ENCODE results near the gene SLC16A8.
"Not testable (repeated sequence)": the region's sequence is repeated elsewhere in the genome, so short reads cannot be mapped to it uniquely, and the experiment has no call there.

Gene SLC16A8

DNA sequence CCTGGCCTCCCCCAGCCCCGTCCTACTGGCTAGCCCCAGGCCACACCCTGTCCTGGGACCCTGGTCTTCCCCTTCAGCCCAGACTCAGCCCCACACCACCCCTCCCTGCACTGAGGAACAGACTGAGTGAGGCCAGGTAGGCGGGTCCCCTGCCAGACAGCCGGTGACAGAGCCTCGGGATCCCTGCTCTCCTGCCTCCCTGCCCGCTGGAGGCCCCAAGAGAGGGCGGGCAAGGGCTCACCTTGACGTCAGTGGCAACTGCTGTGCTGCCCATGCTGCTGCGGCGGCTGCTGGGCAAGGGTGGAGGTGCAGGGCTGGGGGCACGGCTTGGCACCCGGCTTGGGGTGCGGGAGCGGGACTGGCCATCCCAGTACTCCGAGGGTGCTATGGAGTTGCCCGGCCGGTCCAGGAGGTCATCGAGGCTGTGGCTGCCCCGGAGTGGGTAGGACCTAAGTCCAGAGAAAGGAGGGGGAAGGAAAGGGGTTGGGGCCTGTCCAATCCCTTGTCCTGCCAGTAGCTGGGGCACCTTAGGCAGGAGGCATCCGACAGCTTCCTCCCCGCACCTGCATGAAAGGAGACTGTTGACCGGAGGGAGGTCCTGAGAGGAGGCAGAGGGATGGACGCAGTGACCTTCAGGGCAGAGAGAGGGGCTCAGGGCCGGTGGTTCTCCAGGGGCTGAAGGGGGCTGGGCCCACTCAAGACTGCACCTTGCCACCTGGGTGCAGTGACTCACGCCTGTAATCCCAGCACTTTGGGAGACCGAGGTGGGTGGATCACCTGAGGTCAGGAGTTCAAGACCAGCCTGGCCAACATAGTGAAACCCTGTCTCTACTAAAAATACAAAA, 2.2 kb upstream of the SLC16A8 start:
- no peak for DNase-seq (ENCODE audit: low spot score)

DNA sequence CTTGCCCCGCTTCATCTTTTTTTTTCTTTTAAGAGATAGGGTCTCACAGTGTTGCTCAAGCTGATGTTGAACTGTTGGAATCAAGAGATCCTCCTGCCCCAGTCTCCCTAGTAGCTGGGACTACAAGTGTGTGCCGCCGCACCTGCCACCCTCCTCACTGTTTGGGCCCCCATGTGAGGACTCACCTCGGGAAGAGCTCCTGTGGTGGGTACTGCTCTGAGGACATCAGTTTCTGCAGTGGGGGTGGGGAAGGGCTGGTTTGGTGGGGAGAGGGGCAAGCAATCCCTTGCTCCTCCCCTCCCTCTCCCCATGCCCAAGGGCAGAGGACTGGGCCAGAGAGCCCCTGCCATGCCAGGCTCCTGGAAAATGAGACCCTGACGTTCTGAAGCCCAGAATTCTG, 1.5 kb upstream of the SLC16A8 start:
- DNase-seq (ENCODE audit: low spot score) = no peak

DNA sequence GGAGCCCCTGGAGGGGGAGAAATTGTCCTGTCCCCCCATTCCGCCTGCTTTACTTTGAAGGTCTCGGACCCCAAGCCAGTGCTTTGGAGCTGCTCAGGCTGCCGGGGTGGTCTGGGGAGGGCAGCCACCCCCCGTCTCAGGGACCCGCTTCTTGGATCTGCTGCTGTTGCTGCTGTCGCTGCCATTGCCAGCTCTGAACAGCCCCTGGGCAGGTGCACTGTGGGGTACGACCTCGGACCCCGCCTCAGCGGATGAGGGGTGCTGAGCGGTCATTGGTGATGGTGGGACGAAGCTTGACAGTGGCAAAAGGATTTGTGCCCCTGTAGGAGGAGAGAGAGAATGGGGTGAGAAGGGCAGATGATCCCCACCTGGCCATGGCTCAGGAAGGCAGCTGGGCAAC, 1.1 kb upstream of the SLC16A8 start:
- no peak for DNase-seq (ENCODE audit: low spot score)

DNA sequence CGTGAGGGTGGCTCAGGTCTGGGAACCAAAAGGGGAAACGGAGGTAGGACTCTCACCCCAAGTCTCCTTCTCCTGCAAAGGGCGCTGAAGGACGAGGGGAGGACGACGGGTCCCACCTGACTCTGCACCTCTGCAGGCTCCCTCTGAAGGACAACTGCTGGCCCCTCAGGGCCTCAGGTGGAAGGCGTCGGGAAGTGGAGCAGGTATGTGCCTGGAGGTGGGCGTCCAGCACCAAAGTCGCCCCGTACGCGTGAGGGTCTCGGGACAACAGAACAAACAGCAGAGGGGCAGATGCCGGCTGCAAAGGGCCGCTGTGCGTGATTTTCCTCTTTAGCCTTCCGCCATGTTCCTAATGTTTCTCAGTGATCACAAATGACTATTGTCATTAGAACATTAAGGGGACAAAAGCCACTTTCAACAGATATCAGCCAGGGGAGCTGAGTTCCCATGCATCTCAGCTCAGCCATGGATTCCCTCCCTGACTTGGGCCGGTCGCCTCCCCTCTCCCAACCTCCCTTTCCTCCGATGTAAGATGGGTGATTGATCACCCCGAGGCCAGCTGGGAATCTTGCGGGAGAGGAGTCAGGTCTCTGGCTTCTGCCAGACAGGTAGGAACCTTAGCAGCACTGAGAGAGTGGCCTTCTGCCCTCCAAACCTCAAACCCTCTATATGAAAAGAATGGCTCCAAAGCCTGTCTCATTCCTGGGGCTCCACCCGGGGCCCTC, 836 bp downstream of the SLC16A8 start:
- no peak for DNase-seq (ENCODE audit: low spot score)

DNA sequence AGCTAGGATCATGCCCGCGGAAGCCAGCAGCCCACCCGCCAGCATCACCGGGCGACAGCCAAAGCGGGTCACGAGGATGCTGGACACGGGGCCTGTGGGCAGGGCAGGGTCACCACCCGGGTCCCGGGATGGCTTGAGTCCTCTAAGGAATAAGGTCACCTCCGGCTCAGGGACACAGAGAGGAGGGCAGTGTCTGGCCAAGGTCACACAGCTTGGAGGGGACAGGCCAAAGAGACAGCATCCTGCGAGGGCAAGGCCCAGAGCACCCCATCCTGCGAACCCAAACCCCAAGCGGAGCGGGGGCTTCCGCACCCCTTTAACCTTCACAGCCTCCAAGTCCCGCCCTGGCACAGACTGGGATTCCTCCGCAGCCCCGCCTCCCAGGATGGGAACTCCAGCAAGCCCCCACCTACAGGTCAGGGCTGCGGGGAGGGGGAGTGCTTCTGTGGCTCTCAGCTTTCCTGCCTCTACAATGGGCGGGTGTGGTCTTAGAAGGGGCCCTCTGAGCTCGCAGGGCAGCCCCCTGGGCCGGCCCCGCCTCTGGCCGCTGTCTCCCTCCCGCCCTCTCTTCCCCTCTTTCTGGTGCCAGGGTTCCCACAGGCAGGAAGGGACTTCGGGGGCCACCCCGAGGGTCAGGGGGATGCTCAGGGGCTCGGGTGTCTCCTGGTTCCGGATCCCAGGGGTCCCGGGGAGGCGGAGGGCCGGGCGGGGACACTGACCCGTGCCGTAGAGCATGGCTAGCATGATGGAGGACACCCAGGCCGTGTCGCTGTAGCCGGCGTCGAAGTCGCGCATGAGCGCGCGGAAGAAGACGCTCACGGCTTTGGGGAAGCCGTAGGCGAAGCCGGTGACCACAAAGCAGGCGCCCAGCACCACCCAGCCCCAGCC, 1.8 kb downstream of the SLC16A8 start:
- DNase-seq (ENCODE audit: low spot score) = no peak

DNA sequence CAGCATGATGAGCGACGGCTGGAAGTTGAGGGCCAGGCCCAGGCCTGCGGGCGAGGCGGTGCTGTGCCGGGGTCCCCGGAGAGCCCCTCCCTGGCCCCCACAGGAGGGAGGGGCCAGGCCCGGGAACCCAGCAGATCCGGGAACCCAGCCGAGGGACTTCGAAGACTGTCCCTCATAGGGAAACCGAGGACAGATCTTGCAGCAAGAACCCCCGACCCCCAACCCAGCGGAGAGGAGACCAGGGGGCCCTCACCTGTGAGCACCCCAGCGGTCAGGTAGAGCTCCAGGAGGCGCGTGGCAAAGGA, 2.4 kb downstream of the SLC16A8 start:
- no peak for DNase-seq (ENCODE audit: low spot score)

DNA sequence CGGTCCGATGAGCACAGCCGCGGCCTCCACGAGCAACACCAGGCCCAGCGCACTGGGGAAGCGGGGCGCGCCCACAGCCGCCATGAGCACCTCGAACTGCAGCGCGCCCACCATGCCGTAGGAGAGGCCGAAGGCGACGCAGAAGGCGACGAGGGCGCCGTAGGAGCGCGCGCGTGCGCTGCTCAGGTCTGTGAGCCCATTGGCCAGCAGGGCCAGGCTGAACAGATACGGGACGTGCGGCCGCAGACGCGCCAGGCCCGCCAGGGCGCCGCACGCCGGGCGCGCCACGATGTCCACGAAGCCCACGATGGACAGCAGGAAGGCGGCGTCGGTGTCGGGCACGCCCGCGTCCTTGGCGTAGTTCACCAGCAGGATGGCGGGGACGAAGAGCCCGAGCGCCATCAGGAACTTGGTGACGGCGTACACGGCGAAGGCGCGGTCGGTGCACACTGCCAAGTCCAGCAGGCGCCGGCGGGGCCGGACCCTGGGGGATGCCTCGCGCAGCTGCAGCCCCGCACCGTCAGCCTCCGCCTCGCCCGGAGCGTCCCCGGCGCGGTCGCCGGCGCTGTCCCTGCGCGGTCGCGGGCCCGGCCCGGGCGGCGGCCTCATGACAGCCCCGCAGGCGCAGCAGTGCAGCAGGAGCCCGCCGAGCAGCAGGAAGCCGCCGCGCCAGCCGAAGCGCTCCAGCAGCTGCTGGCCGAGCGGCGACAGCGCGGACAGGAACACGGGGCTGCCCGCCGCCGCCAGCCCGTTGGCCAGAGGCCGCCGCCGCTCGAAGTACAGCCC, 2.9 kb downstream of the SLC16A8 start:
- DNase-seq (ENCODE audit: low spot score) = no peak

DNA sequence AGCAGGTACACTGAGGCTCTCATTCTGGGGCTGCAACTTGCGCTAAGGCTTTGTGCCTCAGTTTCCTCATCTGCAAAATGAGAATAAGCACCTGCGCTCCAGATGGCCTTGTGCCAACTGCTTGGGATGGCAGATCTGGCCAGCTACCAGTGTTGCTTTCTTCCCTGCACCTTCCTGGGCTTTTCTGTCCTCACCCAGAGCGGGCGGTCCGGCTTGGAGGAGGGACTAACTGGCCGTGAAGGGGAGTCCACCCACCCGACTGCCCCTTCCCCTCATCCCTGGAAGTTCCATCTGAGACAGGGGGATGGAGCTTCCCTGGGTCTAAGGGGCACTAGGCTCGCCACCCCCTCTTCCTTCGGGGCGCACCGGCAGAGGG, 3.5 kb downstream of the SLC16A8 start:
- DNase-seq (ENCODE audit: low spot score) = no peak

DNA sequence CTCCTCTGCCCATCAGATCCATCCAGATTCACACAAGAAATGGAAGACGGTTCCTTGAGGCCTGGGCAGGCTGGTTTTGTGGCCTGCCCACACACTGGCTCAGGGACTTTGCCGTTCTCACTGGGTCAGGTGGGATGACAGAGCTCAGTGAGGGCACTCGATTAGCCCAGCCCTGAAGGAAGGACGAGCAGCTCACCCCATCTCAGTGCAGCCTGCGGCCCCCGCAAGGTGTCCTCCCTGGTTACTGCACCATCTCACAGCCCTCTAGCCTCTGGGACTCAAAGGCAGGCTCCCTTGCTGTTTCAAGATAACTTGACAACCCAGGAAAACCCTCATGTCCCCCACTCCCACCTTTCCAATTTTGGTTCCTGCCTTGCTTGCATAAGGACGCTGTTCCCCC, 4.2 kb downstream of the SLC16A8 start:
- DNase-seq (ENCODE audit: low spot score) = no peak

DNA sequence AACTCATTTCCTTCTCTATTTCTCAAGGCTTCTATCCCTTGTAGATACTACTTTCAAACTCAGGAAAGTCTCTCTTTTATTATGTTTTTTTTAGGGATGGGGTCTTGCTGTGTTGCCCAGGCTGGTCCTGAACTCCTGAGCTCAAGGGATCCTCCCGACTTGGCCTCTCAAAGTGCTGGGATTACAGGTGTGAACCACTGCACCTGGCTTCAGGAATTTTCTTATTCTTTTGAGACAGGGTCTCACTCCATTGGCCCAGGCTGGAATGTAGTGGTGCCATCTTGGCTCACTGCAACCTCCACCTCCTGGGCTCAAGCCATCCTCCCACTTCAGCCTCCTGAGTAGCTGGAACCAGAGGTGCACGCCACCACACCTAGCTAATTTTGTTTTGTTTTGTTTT, 4.8 kb downstream of the SLC16A8 start:
- not testable (repeated sequence) for DNase-seq (ENCODE audit: low spot score)

DNA sequence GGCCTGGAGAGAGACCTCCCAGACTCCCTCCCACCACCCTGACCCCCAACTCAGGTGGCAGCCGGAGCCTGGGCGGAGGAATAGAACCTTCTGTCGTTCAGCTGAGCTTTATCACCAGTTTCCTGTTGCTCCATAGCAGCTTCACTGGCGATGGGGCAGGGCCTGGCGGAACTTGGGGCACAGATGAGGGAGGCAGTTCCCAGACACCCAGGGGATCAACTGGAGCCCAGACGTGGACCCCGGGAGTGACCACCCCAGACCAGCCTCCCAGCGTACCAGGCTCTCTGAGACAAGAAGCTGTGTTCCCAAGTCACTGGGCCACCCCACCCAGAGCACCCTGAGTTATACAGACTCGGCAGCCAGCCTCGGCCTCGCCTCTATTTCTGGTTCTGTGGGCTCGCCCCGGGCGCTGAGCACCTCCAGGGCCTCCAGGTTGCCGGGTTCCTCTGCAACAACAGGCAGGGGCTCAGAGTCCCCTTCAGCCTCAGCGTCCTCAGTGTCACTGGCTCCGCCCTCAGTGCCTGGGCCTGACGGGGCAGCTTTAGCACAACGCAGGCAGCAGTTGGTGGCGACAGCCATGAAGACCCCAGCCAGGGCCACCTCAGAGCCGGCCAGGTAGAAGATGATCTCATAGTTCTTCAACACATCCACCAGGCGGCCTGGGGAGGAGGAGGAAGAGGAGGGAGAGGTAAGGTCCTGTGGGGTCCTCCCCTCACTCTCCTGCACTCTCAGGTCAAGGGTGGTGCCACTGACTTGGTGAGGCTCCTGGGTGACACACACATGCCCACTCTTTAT, 5.7 kb downstream of the SLC16A8 start:
- DNase-seq (ENCODE audit: low spot score) = no peak

DNA sequence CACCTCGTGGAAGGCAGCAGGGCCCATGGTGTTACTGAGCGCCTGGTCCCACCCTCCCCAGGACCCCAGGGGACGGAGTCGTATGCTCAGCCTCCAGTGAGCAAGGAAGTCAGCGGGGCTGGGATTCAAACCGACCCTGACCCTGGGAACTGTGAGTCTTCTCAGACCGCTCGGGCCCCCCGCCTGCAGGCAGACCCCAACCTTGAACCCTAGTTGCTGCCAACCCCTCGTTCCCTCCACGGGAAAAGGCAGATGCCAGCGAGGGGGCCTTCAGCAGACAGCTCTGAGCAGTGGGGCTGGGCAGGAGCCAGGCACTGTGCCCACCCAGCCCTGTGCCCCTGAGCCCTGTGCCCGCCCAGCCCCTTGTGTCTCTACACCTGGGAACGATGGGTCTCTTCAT, 6.4 kb downstream of the SLC16A8 start:
- DNase-seq (ENCODE audit: low spot score) = no peak

DNA sequence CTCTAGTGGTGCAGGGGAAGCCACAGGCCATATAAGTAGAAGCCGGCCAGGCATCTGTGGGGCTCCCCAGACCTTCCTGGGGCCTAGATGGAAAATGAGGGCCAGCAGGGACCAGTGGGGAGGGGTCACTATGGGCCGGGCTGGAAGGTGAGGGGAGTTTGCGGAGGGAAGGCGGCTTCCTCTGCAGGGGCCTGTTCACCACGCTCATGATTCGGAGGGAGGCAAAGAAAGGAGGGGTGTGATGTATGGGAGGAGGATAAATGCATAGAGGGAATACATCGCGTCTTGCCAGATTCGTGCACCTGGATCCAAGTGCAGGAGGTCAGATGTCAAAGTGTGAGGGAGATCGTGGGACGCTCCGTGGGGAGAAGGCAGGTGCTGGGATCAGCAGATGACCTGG, 6.9 kb downstream of the SLC16A8 start:
- no peak for DNase-seq (ENCODE audit: low spot score)

DNA sequence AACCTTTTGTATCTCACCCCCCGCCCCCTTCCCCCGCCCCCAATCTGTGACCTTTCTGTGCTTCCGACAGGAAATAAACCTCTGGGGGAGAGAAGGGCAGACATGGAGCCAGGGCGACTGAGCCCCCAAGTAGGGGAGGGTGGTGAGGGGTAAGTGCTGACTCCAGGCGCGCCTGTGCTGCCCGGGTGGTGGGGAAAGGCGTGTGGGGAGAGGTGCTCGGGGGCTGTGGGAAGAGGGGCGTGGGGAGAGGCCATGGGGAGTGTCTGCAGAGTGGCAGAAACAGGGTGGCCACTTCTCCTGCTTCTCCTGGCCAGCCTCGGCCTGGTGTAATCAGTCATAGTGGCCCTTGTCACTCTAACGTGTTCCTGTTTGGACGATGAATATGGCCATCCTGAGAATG, 8.0 kb downstream of the SLC16A8 start:
- DNase-seq (ENCODE audit: low spot score) = no peak

DNA sequence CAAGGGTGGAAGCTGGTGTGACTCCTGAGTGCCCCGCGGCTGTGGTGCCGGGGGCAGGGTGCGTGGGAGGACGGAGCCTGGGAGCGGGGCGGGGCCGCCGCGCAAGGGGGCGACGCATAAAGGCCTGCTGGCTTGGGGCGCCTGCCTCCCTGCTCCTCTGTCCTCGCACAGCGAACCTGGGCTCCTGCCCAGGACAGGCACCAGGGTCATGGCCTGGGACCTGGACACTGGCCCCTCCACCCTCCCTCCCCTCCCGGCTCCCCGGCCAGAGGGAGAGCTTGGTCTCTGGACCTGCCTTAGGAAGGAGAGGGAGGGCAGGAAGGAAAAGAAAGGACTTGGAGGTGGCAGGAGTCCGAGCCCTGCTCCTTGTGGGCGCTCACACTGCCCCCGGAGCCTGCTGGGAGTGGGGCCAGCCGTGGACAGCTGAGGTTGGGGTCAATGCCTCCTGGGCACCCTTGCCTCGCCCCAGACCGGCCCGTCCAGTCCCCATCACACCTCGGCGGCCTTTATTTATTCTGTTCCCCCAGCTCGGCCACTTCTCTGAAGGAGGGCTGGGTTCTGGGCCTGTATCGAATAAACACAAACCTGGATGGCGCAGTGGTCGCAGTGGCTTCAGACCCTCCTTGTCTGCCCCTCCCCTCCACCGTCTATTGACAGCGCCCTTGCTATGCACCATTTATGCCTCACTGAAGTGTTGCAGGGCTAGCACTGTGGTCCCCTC, 8.7 kb downstream of the SLC16A8 start:
- no peak for DNase-seq (ENCODE audit: low spot score)

DNA sequence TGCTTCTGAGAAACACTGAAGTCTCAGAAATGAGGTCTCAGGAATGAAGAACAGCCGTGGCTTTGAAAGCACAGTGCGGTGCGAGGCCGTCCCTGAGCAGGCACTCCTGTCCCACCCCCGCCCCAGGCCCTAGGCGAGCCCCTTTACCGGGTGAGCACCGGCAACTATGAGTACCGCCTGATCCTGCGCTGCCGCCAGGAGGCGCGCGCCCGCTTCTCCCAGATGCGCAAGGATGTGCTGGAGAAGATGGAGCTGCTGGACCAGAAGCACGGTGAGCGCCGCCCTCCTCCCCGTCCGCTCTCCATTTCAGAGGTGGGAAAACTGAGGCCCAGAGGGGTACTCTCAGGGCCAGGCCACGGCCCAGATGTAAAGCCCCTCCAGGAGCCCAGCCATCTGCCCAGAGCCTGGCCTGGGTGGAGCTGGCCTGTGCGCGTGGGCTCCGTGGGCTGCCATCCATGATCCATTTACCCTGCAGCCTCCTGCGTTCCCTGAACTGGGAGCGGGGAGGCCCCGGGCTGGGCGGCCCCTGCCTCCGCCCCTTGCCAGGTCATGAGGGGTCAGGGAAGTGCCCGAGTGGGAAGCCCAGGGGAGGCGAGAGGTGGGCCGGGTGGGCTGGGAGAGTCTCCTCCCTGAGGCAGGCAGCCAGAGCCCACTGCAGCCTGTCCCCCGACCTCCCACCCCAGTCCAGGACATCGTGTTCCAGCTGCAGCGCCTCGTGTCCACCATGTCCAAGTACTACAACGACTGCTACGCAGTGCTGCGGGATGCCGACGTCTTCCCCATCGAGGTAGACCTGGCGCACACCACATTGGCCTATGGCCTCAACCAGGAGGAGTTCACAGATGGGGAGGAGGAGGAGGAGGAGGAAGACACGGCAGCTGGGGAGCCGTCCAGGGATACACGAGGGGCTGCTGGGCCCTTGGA, 9.5 kb downstream of the SLC16A8 start:
- no peak for DNase-seq (ENCODE audit: low spot score)

DNA sequence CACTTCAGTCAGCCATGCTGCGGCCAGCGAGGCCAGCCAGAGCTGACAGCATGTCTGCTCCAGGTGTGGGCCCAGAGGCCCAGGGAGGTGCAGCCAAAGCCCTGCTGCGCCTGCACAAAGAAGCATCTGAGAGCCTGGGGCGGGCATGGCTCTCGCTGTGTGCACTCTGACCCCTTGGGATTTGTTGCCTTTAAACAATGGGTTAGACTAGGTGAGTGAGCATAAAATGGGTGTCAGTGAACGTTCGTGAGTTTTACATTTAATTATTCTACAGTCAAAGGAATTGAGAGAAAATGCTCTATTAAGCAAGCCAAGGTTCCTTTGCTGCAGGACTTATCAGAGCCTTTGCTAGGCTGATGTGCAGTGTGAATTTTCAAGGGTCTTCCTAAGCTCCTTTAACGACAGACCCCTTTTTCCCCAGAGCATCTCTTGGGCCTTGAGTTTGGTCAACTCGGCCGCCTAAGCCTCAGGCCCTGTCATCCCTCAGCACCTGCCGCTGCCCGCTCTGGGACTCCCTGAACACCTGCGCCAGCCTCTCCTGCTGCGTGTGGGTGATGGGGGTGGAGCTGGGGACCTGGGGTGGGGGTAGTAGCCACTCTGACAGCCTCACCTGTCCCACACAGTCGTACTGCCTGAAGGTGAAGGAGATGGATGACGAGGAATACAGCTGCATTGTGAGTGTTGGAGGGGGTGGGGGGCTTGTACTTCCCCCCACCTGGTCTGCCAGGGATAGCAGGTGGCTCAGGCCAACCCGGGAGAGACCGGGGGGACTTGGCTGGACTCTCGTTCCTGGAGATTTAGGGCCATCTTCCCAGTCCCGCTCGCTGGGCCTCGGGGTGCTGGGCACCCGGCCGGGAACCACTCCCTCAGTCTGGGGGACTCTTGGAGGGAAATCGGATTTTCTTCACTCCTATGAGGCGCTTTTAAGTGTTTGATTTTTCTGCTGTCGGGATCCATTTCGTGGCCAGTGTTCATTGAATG, 10.5 kb downstream of the SLC16A8 start:
- no peak for DNase-seq (ENCODE audit: low spot score)

Measured in LoVo (cell line).